SK-N-DZ (cell line): ENCODE data around the gene ACVR1B.
A peak's percentile ranks its signal among the peaks of the same experiment; 100 is the strongest.

ENCODE experiments used
- DNase-seq: peaks from one replicate; pipeline ENCODE4 v3.0.0-alpha.2; 2015; ENCODE audit warnings: low spot score

Gene ACVR1B

GRCh38 chr12:51942501-51943000, 8.9 kb upstream of the ACVR1B start:
- no peak for DNase-seq

DNA sequence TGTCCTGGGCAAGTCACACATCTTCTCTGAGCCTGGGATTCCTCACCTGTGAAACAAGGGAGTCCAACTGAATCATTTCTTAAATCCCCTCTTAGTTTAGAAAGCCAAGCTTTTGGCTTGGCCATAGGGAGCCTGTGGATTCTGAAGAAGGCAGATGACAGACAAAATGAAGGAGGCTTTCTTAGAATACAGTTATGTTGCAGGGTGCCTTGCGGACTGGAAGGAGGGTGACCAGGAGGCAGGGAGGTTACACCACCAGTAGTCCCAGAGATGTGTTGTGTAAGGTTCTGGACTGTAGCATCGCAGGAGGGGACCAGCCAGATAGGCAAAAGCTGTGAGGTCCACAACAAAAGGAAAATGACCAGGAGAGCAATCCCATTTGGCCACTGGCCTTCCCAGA, 8.2 kb upstream of the ACVR1B start:
- DNase-seq: no peak

DNA sequence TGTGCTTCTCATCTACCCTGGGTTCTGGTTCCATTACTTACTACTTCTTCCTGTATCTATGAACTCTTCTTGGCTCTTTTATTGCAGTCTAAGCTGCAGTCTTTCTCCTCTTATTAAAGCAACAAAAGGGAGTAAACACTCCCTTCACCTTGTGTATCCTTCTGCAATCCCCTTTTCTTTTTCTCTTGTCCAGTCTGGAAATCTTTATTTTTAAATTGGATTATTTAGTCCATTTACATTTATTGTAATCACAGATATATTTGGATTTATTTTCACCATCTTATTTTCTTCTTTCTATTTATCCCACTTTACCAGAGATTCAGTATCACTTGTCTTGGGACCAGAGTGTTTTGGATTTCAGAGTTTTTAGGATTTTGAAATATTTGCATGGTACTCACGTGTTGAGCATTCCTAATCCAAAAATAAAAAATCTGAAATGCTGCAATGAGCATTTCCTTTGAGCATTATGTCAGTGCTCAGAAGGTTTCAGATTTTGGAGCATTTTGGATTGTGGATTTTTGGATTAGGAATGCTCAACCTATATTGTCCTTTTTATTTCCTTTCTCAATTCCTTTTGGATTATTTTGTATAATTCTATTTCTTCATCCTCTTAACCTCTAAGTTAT, 6.8 kb upstream of the ACVR1B start:
- DNase-seq: no peak

DNA sequence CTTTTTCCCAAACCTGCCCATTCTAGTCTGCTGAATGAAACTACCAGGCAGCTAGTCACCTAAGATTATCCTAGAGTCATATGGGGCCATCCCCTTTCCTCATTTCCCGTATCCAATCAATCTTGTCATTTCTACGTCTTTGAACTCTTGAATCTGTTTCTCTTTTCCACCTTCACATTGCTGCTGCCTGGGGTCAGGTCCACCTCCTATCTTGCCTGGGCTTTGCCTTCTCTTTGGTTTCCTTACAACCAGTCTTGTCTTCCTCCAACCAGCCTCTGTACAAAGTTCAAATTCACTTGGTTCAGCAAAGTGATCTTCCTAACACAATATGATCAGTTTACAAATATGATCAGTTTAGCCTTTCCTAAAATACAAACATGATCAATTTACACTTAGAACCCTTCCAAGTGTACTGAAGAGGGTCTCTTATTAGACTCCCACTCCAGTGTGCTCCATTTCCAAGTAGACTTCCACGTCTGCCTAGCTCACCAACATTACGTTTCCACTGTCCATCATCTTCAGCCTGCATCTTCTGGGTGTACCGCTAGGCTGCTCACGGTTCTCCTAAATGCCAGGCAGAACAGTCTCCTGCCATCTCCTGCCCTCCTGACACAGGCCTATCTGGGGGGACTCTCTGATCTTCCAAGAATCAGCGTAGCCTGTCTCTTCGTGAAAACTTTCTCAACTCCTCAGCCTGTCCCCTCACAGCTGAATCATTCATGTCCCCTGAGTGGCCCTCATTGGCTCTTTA, 4.1 kb upstream of the ACVR1B start:
- DNase-seq: no peak

DNA sequence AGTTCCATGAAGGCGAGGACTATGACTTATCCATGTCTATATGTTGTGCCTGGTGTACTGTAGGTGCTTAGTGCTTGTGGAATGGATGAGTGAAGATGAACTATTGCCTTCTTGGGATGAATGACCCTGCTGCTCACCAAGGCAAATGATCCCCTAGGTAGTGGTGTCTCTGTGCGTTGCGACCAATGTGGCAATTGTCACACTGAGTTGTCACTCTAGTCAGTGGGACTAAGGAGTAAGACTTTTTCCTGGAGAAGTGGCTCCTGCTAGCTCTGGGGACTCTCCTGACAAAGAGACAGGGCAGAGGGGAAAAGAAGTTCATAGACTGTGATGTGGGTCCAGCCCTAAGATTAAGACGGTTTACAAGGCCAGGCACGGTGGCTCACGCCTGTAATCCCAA, 3.4 kb upstream of the ACVR1B start:
- no peak for DNase-seq

DNA sequence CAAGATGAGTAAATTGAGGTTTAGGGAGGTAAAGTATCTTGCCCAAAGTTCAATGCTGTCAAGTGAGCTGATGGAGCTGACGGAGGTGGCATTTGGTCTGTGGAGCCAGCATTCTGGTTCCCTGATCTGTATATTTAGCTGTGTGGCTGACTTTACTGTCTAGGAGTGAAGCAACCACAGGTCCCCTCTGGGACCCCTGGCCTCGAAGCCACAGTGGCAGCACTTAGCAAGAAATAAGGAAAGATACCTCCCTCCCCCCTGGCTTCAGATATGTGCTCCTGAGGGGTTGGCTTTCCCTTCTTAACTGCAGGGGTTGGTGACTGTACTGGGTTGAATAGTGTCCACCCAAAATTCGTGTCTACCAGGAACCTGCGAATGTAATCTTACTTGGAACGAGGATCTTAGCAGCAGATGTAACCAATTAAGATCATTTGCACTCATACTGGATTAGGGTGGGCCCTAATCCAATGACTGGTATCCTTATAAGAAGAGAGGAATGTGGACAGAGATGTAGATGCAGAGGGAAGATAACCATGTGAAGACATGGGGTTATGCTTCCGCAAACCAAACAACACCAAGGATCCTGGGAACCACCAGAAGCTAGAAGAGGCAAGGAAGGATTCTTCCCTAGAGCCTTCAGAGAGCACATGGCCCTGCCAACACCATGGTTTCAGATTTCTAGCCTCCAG, 2.0 kb upstream of the ACVR1B start:
- peak; percentile 46 for DNase-seq

GRCh38 chr12:51950682-51951198, 759 bp upstream of the ACVR1B start:
- no peak for DNase-seq

DNA sequence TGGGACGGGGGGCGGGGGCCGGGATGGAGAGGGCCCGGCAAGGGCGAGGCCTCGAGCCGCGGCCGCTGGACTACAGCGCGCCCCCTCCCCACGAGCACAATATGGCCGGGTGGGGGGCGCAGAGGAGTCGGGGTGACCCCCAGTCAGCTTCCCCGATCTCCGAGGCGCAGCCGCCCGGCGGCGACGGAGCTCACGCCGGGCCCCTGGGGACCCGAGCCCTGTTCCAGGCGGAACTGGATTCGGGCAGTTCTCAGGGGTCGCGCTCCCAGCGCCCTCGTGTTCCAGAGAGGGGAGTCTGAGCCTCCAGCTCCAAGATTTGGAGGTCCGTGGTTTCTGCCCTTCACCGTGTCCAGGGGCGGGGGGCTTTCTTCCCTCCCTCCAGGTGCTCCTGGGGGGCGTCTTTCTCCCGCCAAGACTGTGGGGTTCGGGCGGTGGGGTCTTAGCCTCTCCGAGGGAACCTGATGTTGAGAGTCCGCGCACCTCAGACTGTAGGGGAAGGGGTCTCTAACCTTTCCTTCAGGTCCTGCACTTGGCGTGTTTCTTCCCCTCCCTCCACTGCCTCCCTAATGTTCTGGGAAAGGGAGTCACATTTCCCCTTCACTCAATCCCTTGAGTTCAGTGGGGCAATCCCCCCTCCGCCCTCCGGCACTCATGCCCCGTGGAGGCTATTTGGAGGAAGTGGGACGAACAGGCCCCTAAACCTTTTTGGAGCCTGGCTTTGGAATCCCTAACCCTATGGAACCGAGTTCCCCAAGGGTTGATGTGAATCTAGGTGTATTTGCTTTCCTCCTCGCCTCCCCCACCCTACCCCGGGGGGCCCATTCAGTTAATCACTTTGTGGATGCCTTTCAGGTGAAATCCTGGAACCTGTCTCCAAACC, 584 bp downstream of the ACVR1B start:
- DNase-seq: peak; percentile 40

DNA sequence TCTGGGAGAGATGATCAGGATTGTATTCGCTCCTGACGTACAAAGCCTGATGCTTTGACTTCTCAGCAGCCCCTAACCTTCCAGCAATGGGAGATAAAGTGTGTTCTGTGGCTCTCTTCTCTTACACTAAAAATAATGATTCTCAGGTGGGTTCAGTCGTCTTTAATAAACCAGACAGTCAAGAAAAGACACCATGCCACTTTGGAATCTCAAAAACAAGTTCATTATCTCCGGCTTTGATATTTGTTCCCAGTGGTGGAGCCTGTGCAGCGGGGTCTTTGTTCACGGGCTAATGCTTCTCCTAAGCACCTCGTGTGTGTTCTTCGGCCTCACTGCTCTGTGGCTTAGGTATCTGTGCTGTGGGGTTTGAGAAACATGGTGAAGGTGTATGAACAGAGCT, 1.6 kb downstream of the ACVR1B start:
- DNase-seq: peak; percentile 42

- DNase-seq: no peak
Observed at GRCh38 chr12:51953864-51954263, 2.4 kb downstream of the ACVR1B start.

GRCh38 chr12:51954561-51955361, 3.3 kb downstream of the ACVR1B start:
- no peak for DNase-seq

DNA sequence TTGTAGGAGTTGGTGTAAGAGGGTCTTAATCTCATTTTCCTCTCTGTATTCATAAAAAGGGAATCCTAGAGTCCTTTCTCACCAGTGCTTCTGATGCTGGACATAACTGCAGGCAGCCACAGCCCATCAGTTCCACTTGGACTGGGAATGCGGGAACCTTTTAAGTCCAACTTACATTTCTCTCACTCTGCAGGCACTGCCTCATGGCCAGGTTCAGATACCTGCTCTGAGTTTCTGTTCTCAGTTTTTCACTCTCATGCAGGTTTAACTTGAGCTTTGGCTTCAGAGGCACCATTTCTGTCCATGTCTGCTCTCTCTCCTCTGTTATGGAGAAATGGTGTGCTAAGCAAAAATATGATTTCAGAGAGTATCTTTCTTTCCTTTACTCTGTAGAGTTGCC, 4.2 kb downstream of the ACVR1B start:
- no peak for DNase-seq

- no peak for DNase-seq
Observed at GRCh38 chr12:51958542-51958941, 7.0 kb downstream of the ACVR1B start.

- DNase-seq: no peak
Observed at GRCh38 chr12:51959211-51959610, 7.7 kb downstream of the ACVR1B start.

GRCh38 chr12:51959921-51960320, 8.4 kb downstream of the ACVR1B start:
- no peak for DNase-seq

DNA sequence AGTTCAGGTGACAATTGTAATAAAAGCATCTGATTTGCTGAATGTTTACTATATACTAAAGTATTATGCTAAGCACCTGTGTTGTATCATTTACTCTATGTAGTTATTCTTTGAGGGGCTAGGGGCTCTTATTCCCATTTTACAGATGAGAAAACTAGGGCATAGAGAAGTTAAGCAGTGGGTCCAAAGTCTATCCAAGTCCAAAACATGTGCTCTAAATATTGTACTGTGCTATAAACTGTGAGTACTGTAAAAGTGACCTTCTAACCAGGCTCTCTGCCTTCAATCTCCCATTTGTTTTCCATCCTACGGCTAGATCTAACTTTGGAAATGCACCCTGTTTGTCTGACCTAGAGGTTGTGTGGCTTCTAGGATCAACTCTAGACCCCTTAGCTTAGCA, 9.0 kb downstream of the ACVR1B start:
- no peak for DNase-seq

GRCh38 chr12:51960890-51961289, 9.4 kb downstream of the ACVR1B start:
- DNase-seq: no peak

DNA sequence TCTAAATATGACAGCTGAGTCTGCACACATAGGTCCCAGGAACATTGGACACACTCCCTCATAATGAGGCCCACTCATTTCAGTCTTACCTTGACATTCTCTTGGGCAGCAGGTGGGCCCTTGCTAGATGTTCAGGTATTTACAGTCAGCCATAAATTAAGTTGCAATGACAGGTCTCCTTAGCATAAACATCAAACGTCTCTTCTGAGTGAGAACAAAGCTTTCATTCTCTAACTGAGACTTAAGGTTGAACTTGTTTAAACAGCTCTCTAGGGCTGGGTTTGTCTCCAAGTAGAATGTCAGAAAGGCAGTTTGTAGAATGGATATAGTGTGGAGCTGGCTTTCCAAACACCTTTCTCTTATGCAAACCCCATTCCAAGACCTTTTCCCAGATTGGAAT, 10.3 kb downstream of the ACVR1B start:
- no peak for DNase-seq

GRCh38 chr12:51962737-51963136, 11.2 kb downstream of the ACVR1B start:
- no peak for DNase-seq

- no peak for DNase-seq
Observed at GRCh38 chr12:51963477-51963876, 12.0 kb downstream of the ACVR1B start.

GRCh38 chr12:51969643-51970042, 18.1 kb downstream of the ACVR1B start:
- DNase-seq: no peak
